Left renal cortex interstitium (tissue), 4 donors: ENCODE data around the gene LONRF2. TPM values are rescaled to one million over a fixed set of nuclear protein-coding genes. Genes with fewer than 3 reads are reported as not detected.
A peak's percentile ranks its signal among the peaks of the same experiment; 100 is the strongest.
"Not testable (repeated sequence)": the region's sequence is repeated elsewhere in the genome, so short reads cannot be mapped to it uniquely, and the experiment has no call there.

Experiments
- DNase-seq, 4 donors: peaks; one replicate each; pipeline ENCODE4 v3.0.0-alpha.2; 2013; ENCODE audit warnings: low read depth in 4 of 4, low spot score in 2 of 4, missing footprints in 1 of 4
- polyA plus RNA-seq, 4 donors: library from polyadenylated mRNA; unstranded; fragments of 120-200 nt; gene quantifications; one replicate each; pipeline ENCODE4 v1.2.1, GENCODE V29; 2013; ENCODE audit not compliant: insufficient read length in 4 of 4

LONRF2 gene
- 1 to 10 TPM; 2.3 to 4.9 (median 3.4) TPM for polyA plus RNA-seq

DNA sequence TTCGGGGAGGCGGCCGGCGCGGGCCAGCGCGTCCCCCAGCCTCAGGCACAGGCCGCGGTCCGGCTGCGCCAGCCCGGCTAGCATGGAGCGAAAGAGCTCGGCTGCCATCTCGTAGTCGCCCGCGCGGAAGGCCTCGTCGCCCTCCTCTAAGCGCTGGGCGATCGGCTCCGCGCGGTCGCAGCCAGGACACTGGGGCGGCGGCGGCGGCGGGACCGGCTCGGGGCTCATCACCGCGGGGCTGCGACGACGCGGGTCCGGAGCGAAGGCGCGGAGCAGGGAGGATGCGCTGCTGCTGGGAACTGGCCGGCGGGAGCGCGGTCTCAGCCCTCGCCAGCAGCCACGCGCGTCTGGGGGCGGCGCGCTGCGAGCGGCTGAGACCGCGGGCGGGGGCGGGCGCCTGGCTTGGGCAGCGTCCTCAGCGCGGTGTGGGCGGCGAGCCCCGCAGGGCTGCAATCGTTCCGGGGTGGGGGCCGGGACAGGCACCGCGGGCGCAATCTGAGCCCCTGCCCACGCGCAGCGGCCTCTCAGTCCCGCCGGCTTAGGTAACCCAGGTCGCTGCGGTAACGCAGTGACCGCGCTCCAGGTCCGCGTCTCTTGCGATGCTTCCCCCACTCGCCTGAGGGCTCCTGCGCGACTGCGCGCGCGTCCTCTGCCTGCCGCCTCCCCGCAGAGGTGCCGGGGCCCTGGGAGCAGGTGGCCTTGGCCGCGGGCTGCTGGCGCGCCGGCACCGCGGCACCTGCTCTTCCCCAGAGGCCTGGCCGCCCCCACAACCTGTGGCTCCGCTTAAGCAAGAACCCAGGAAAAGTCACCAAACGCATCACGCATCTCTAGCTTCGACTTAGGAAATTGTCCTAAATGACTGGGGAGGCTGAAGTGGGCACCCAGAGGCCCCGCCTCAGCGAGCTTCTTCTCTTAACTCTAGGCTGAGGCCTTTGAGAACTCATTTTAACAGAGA lies at the start of gene LONRF2:
Gene LONRF2, minus strand, starts transcription at position 636 of the 955 bp plus-strand sequence. Its CDS starts 408 bp downstream, at position 228.
- DNase-seq: peak in 2 of 4 donors; percentile 26 to 28

DNA sequence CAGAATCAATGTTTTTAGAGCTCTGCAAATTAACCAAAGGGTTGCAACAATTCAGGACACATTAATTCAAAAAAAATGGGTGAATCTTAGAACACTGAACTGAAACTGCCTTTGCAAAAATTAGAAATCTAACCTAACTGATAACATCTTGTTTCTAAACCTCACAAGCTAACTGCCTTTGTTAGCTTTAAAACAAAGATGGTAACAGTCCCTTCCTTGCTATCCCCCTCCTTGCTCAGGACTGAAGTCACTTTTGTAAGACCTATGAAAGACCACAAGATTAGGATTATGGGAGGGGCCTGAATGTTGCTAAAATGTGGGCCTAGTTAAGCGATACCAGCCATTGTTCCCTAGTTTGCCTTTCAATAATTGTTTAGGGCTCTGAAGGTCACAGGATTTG lies 44.9 kb upstream of the LONRF2 start:
- DNase-seq: no peak

DNA sequence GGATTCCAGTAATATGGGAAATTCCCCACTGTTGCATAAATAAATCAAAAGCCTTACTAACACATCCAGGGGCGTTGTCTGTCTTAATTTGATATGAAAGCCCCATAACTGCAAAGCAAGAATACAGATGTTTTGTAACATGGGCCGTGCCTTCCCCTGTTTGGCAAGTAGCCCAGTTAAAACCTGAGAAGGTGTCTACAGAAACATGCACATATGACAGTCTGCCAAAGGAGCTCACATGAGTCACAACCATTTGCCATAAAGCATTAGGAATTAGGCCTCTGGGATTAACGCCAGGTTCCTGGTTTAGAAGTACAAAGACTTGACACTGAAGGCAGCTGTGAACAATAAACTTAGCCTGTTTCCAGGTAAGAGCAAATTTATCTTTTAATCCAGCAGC lies 43.1 kb upstream of the LONRF2 start:
- no peak for DNase-seq

- DNase-seq: not testable (repeated sequence)
These were observed 40.0 kb upstream of the LONRF2 start for GRCh38 chr2:100362269-100362668.

- DNase-seq: no peak
These were observed 37.3 kb upstream of the LONRF2 start for GRCh38 chr2:100359576-100359975.

DNA sequence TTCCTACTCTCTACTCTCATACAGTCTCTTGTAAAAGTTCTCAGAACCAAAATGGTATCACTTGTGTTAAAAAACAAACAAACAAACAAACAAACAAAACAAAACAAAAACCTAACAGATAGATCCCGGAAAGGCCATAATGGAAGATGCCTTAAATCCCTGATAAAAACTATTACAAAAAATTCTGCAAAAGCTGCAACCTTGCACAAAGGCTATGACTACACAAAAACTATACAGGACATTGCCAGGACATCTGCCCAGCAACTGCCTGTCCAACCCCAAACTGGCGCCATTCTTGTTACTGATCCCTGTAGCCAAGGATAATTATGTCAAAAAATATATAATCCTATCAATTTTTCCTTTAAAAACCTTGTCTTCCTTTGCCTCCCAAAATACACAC lies 36.3 kb upstream of the LONRF2 start:
- no peak for DNase-seq

DNA sequence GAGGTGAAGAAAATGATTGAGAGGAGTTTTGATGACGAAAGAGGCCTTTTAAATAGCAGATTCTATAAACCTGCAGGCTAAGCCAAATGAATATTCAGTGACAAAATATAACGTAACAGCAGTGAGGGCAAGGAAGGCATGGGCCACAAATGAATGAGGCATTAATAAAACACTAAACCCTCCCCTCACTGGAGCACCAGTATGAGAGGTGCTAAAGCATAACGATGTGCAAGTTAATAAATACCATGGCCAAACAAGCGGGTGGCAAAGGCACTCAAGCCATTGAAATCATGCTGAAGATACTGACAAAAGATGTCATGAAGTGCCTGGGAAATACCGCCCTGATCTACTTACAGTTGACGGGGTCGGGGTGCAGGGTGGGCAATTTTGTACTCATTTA lies 30.2 kb upstream of the LONRF2 start:
- DNase-seq: no peak

DNA sequence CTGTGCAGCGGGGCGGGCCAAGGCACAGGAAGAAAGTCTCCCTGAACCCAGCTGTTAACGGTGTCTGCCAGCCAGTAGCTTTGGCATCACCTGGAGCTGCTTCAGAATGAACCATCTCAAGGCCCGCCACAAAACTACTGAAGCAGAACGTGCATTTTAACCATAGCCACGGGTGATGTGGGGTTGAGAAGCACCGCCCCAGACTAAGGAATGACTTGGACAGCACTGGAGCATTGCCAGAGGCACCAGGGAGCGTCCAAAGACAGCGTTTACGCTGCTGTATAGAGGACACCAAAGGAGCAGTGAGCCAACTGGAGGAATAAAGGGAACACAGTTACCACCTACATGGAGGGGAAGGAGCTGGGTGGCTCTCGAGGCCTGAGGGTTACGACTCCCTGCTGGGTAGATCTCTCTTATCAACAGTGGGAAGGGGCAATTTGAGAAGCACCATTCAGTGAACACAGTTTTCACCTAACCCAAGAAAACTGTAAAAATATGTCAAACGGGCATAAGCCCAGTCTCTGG lies 28.4 kb upstream of the LONRF2 start:
- DNase-seq: no peak

- DNase-seq: not testable (repeated sequence)
These were observed 22.8 kb upstream of the LONRF2 start for GRCh38 chr2:100345144-100345543.

GRCh38 chr2:100344433-100344832 lies 22.1 kb upstream of the LONRF2 start:
- DNase-seq: no peak

DNA sequence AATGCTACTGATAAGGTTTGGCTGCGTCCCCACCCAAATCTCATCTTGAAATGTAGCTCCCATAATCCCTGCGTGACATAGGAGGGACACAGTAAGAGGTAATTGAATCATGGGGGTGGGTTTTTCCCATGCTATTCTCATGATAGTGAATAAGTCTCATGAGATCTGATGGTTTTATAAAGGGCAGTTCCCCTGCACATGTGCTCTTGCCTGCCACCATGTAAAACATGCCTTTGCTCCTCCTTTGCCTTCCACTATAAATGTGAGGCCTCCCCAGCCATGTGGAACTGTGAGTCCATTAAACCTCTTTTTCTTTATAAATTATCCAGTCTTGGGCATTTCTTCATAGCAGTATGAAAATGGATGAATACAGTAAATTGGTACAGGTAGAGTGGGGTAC lies 20.2 kb upstream of the LONRF2 start:
- not testable (repeated sequence) for DNase-seq

GRCh38 chr2:100339823-100340222 lies 17.5 kb upstream of the LONRF2 start:
- DNase-seq: no peak

DNA sequence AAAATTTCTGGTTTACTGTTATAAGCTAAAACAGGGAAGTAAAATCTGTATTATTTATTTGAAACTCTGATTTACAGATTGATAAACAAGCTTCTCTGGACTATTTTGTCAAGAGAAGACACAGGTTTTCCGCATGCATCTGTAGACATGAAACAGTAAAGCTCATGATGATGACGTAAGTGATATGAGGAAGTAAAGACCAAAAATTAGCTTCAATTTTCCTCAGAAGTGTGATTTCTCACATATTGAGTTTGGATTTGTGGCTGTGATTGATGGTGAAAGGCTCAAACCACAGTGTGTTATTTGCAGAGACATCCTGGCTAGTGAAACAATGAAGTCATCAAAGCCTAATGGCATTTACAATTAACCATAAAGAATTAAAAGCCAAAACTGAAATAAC lies 12.6 kb upstream of the LONRF2 start:
- DNase-seq: no peak

DNA sequence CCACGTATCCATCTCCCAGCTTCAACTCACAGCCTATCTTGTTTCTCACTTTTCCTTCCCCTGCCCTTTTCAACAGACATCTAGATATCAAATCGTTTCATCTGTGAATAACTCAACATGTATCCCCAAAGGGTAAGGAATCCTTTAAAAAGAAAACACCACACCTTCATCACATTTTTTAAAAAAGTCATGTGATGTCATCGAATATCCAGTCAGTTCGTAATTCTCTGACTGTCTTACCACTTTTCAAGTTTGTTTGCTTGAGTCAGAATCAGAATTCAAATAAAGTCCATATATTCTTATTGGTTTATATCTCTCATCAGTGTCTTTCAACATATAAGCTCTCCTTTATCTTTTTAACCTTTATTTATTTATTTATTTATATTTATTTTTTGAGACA lies 5.4 kb upstream of the LONRF2 start:
- no peak for DNase-seq

GRCh38 chr2:100321179-100321865 lies 979 bp downstream of the LONRF2 start:
- DNase-seq: peak in 2 of 4 donors; percentile 37 to 48

- no peak for DNase-seq
These were observed 1.6 kb downstream of the LONRF2 start for GRCh38 chr2:100320547-100321178.

- DNase-seq: no peak
These were observed 4.7 kb downstream of the LONRF2 start for GRCh38 chr2:100317634-100318033.

DNA sequence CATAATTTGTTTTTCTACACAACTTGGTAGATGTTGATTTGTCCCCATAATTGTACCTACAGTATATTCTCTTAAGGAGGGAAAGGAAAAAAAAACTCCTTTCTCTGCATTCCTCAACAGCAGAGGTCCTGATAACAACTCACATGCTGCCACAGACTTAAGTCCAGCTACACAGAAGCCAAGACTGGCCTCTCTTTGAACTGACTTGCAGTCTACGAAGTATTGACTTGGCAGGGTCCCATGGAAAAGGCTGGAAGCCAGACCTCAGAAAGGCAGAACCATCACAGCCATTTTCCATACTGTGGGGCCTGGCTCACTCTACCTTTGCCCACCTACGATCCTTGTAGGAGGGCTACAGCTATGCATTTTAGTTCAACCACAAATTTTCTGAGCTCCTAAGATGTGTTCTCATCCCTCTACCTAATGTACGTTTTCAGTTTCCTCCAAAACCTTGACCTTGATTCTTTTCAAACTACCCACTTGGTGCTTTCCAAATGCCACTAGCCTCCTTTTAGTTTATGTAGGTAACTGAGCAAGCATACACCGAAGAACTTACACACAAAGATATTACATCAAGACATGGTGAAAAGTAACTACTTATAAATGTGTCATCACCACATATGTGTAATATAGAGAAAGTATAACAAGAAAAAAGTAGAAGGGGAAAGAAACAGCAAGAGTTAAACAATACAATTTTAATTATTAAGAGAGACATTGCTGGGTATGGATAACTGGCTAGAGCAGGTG lies 12.2 kb downstream of the LONRF2 start:
- DNase-seq: no peak

DNA sequence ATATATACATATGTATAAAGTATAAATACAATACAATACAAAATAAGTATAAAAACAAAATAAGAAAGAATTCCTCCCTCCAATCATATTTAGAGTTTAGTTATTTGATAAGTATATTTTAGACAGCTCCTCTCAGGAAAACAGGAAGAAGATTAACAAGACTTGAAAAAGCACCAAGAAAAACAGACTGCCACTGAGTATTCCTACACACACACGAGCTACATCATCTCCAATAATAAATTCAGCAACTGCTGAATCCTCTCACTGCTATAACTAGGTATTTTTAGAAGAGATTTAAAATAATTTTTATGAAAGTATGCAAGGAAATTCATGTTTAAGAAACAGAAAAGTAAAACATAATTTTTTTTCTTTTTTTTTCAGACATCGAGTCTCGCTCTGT lies 13.0 kb downstream of the LONRF2 start:
- no peak for DNase-seq

DNA sequence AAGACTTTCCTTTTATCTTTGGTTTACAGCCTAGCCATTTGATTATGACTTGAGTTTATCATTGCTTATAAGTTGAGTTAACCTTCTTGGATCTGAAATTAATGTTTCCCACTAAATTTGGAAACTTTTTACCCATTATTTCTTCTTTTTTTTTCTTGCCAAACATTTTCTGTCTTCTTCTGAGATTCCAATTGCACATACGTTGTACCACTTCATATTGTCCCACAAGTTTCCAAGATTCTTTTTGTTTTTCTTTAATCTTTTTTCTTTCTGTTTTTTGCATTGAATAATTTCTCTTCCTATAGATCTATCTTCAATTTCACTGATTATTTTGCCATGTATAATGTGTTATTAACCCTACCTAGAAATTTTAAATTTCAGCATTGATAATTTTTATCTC lies 18.6 kb downstream of the LONRF2 start:
- DNase-seq: no peak
